HepG2 (cell line): ENCODE measurements around the gene CTDSP1. TPM values are rescaled to one million over a fixed set of nuclear protein-coding genes. Genes with fewer than 3 reads are reported as not detected.

Experiments used
- AGO1 ChIP-seq: fragments of 200-400 bp; formaldehyde crosslinking; IDR thresholded peaks from 2 replicates; pipeline ENCODE4 v1.6.1; 2017; ENCODE audit warnings: mild to moderate bottlenecking, low read depth, low read length, moderate library complexity; ENCODE audit not compliant: poor library complexity, severe bottlenecking
- AKNA ChIP-seq: sonication (generic); formaldehyde crosslinking; IDR thresholded peaks from 2 replicates; pipeline ENCODE4 v1.4.0; 2020; ENCODE audit warnings: missing genetic modification reagents, borderline replicate concordance
- LRRFIP1 ChIP-seq: sonication (generic); formaldehyde crosslinking; conservative IDR thresholded peaks from 2 replicates; pipeline ENCODE4 v1.4.0; 2020; ENCODE audit warnings: missing genetic modification reagents
- MBNL3 ChIP-seq: fragments of 250-450 bp; sonication (Bioruptor Pico); conservative IDR thresholded peaks from 2 replicates; pipeline ENCODE4 v1.8.0; 2022; ENCODE audit warnings: mild to moderate bottlenecking, inconsistent platforms
- NR2F2 ChIP-seq: IDR thresholded peaks from 2 replicates; pipeline ENCODE4 v1.6.1; 2012; ENCODE audit warnings: low read depth, inconsistent platforms, borderline replicate concordance
- RBM39 ChIP-seq: fragments of 200-400 bp; formaldehyde crosslinking; IDR thresholded peaks from one replicate; pipeline ENCODE4 v1.6.1; 2018; ENCODE audit warnings: antibody characterized with exemption, mild to moderate bottlenecking, low read depth, low read length; ENCODE audit not compliant: poor library complexity, severe bottlenecking
- SIN3B ChIP-seq: fragments of 150-350 bp; IDR thresholded peaks from 2 replicates; pipeline ENCODE4 v1.6.1; 2014; ENCODE audit warnings: low read length
- ZBTB7B ChIP-seq: sonication (generic); formaldehyde crosslinking; IDR thresholded peaks from 2 replicates; pipeline ENCODE4 v1.4.0; 2020; ENCODE audit warnings: missing genetic modification reagents
- ZFP62 ChIP-seq: sonication (generic); formaldehyde crosslinking; IDR thresholded peaks from 2 replicates; pipeline ENCODE4 v1.4.0; 2020; ENCODE audit warnings: missing genetic modification reagents
- ZNF362 ChIP-seq: sonication (generic); formaldehyde crosslinking; IDR thresholded peaks from 2 replicates; pipeline ENCODE4 v1.4.0; 2020; ENCODE audit warnings: missing genetic modification reagents, mild to moderate bottlenecking, borderline replicate concordance
- ZNF577 ChIP-seq: sonication (generic); formaldehyde crosslinking; IDR thresholded peaks from 2 replicates; pipeline ENCODE4 v1.4.0; 2020; ENCODE audit warnings: mild to moderate bottlenecking, low read depth, missing genetic modification reagents, borderline replicate concordance
- polyA plus RNA-seq, 8 experiments: library from polyadenylated mRNA; depleted of rRNA in 3 of 8; stranded (reverse) in 7 of 8; unstranded in 1 of 8; fragments of >200 nt; fragmentation: Illumina TruSeq in 4 of 8; extraction: Trizol in 4 of 8; gene quantifications; 2 replicates each; pipeline versions ENCODE4 v1.2.1 to v1.2.3, GENCODE V29; 2011 to 2016; ENCODE audit warnings: low read depth in 4 of 8, missing spikeins in 1 of 8, mixed read lengths in 1 of 8; ENCODE audit not compliant: insufficient read depth in 1 of 8
- total RNA-seq, 5 experiments: library from RNA; depleted of rRNA; stranded (reverse); fragments of >200 nt; fragmentation: Illumina TruSeq; extraction: Trizol; gene quantifications; 2 replicates each; pipeline ENCODE4 v1.2.3, GENCODE V29; 2016; ENCODE audit warnings: low read depth in 1 of 5
- TF ChIP-seq, protein P1 (sequence below): sonication (generic); formaldehyde crosslinking; IDR thresholded peaks from 2 replicates; pipeline ENCODE4 v1.8.0; 2022; ENCODE audit warnings: low read depth, missing genetic modification reagents
- TF ChIP-seq, protein P2 (sequence below): IDR thresholded peaks from 2 replicates; pipeline ENCODE4 v1.6.1; 2016
- TF ChIP-seq, protein P3 (sequence below): sonication (generic); formaldehyde crosslinking; IDR thresholded peaks from 2 replicates; pipeline ENCODE4 v1.8.1; 2022; ENCODE audit warnings: mild to moderate bottlenecking, missing genetic modification reagents
- TF ChIP-seq, protein P4 (sequence below): sonication (generic); formaldehyde crosslinking; IDR thresholded peaks from 2 replicates; pipeline ENCODE4 v1.5.0; 2020; ENCODE audit warnings: missing genetic modification reagents

CTDSP1 gene
- total and polyA plus RNA-seq, 2 of the 13 experiments (the other 11 are each of a cell fraction or from before 2014, with no cell fraction given) = 91.0 to 268 TPM

DNA sequence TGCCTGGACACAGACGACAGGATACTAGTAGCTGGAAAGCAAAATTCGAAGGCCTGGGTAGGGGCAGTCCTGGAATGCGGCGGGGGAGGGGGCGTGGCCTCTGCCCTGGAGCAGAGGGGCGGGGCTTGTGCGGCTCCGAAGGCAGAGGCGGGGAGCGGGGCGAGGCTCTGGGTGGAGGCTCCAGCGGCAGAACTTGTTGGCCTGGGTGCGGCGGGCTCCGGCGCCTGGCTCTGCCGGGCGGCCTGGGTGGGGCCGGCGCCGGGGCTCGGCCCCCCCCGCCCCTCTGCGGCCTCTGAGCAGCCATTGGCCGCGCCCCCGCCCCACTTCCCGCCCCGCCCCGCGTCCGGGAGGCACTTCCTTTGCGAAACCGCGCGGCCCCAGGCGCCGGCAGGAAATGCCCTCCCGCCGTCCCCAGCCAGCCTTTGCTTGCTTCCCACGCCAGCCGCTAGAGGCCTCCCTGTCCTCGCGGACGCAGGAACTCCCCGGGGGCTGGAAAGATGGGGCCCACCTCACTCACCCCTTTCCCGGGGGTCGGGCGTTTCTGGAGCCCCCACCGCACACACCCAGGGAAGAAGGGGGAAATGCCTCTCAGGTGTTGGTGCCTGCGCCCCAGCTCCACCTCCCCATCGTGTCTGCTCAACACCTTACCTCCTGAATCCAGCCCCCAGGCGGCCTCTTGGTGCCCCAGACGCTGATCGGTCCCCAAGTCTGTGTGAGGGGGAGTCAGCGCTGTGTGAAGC, 6.7 kb downstream of the CTDSP1 start (continued):
- TF ChIP-seq MBNL3 (CRISPR knock-in tag) (no peak), ZNF362 (CRISPR knock-in tag) (no peak), SIN3B (peak; percentile 67; the same call in 1 of the 2 replicates), RBM39 (peak; percentile 85), ZFP62 (no peak), AGO1 (peak; percentile 100), ZNF577 (CRISPR knock-in tag) (no peak), AKNA (CRISPR knock-in tag) (no peak), NR2F2 (no peak), LRRFIP1 (CRISPR knock-in tag) (no peak; the same call in 1 of the 2 replicates), ZBTB7B (CRISPR knock-in tag) (peak; percentile 99)
- TF ChIP-seq, protein P1, sequence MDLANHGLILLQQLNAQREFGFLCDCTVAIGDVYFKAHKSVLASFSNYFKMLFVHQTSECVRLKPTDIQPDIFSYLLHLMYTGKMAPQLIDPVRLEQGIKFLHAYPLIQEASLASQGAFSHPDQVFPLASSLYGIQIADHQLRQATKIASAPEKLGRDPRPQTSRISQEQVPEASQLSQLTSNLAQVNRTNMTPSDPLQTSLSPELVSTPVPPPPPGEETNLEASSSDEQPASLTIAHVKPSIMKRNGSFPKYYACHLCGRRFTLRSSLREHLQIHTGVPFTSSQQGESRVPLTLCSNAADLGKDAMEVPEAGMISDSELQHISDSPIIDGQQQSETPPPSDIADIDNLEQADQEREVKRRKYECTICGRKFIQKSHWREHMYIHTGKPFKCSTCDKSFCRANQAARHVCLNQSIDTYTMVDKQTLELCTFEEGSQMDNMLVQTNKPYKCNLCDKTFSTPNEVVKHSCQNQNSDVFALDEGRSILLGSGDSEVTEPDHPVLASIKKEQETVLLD (CRISPR knock-in tag) = no peak
- TF ChIP-seq, protein P2, sequence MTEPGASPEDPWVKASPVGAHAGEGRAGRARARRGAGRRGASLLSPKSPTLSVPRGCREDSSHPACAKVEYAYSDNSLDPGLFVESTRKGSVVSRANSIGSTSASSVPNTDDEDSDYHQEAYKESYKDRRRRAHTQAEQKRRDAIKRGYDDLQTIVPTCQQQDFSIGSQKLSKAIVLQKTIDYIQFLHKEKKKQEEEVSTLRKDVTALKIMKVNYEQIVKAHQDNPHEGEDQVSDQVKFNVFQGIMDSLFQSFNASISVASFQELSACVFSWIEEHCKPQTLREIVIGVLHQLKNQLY (CRISPR knock-in tag) = peak; percentile 45; the same call in 1 of the 2 replicates
- TF ChIP-seq, protein P3, sequence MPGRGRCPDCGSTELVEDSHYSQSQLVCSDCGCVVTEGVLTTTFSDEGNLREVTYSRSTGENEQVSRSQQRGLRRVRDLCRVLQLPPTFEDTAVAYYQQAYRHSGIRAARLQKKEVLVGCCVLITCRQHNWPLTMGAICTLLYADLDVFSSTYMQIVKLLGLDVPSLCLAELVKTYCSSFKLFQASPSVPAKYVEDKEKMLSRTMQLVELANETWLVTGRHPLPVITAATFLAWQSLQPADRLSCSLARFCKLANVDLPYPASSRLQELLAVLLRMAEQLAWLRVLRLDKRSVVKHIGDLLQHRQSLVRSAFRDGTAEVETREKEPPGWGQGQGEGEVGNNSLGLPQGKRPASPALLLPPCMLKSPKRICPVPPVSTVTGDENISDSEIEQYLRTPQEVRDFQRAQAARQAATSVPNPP (CRISPR knock-in tag) = no peak
- TF ChIP-seq, protein P4, sequence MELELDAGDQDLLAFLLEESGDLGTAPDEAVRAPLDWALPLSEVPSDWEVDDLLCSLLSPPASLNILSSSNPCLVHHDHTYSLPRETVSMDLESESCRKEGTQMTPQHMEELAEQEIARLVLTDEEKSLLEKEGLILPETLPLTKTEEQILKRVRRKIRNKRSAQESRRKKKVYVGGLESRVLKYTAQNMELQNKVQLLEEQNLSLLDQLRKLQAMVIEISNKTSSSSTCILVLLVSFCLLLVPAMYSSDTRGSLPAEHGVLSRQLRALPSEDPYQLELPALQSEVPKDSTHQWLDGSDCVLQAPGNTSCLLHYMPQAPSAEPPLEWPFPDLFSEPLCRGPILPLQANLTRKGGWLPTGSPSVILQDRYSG = no peak
